GM21737 (cell line): ENCODE data around the gene ATXN7L3.
"Not testable (repeated sequence)": the region's sequence is repeated elsewhere in the genome, so short reads cannot be mapped to it uniquely, and the experiment has no call there.

Source experiments
- ATAC-seq: cut with Tn5 transposase; IDR thresholded peaks from one replicate; pipeline ENCODE4 v1.9.1; 2021; ENCODE audit warnings: mild to moderate bottlenecking, moderate library complexity; ENCODE audit not compliant: unreplicated experiment

Gene ATXN7L3

GRCh38 chr17:44199553-44200477, at the start of gene ATXN7L3:
Gene ATXN7L3, minus strand, starts transcription at chr17:44199884. Its CDS starts 1,814 bp downstream, at chr17:44198070.
- ATAC-seq: peak; percentile 60

- ATAC-seq: no peak
Measured at GRCh38 chr17:44247876-44248736, 48.4 kb upstream of the ATXN7L3 start.

GRCh38 chr17:44247440-44247841, 47.8 kb upstream of the ATXN7L3 start:
- no peak for ATAC-seq

- no peak for ATAC-seq
Measured at GRCh38 chr17:44241106-44241624, 41.5 kb upstream of the ATXN7L3 start.

GRCh38 chr17:44237886-44238285, 38.2 kb upstream of the ATXN7L3 start:
- ATAC-seq: not testable (repeated sequence)

- ATAC-seq: no peak
Measured at GRCh38 chr17:44236444-44236991, 36.8 kb upstream of the ATXN7L3 start.

GRCh38 chr17:44235583-44235936, 35.9 kb upstream of the ATXN7L3 start:
- ATAC-seq: no peak

- ATAC-seq: no peak
Measured at GRCh38 chr17:44233582-44233981, 33.9 kb upstream of the ATXN7L3 start.

- no peak for ATAC-seq
Measured at GRCh38 chr17:44232061-44232460, 32.4 kb upstream of the ATXN7L3 start.

- ATAC-seq: no peak
Measured at GRCh38 chr17:44230140-44230539, 30.5 kb upstream of the ATXN7L3 start.

GRCh38 chr17:44229090-44229489, 29.4 kb upstream of the ATXN7L3 start:
- no peak for ATAC-seq

GRCh38 chr17:44223541-44224071, 23.9 kb upstream of the ATXN7L3 start:
- no peak for ATAC-seq

- no peak for ATAC-seq
Measured at GRCh38 chr17:44222112-44222869, 22.6 kb upstream of the ATXN7L3 start.

- ATAC-seq: no peak
Measured at GRCh38 chr17:44221862-44222111, 22.1 kb upstream of the ATXN7L3 start.

GRCh38 chr17:44221084-44221861, 21.6 kb upstream of the ATXN7L3 start:
- ATAC-seq: no peak

GRCh38 chr17:44220213-44221083, 20.8 kb upstream of the ATXN7L3 start:
- peak; percentile 9 for ATAC-seq

GRCh38 chr17:44219616-44220212, 20.0 kb upstream of the ATXN7L3 start, which contains the start of gene UBTF:
Gene UBTF, minus strand, starts transcription at chr17:44219675. Its CDS starts 1,446 bp downstream, at chr17:44218229.
- ATAC-seq: peak; percentile 7

- peak; percentile 35 for ATAC-seq
Measured at GRCh38 chr17:44219108-44219615, 19.5 kb upstream of the ATXN7L3 start.
